OCI-LY1 (cell line): ENCODE results near the gene CACNG5.

Experiments used
- H2AFZ ChIP-seq: fragments of 200-600 bp; sonication (generic), shearing (Covaris generic); 2 replicates; pipeline ENCODE4 v1.6.0; 2014; ENCODE audit warnings: antibody characterized with exemption, mild to moderate bottlenecking, low read length
- H3F3A ChIP-seq: fragments of 200-600 bp; sonication (generic), shearing (Covaris generic); 2 replicates; pipeline ENCODE4 v1.6.0; 2014; ENCODE audit warnings: mild to moderate bottlenecking, antibody characterized with exemption, low read length, moderate library complexity; ENCODE audit not compliant: insufficient read depth
- H3K27ac ChIP-seq: fragments of 200-600 bp; sonication (generic); 2 replicates; pipeline ENCODE4 v1.5.1; 2014; ENCODE audit warnings: low read length, mixed run types, mild to moderate bottlenecking, low read depth; ENCODE audit not compliant: poor library complexity, severe bottlenecking
- H3K27me3 ChIP-seq: fragments of 200-600 bp; sonication (generic); 2 replicates; pipeline ENCODE4 v1.6.0; 2014; ENCODE audit warnings: antibody characterized with exemption, mild to moderate bottlenecking, low read length, moderate library complexity; ENCODE audit not compliant: insufficient read depth
- H3K36me3 ChIP-seq: fragments of 200-600 bp; sonication (generic); 2 replicates; pipeline ENCODE4 v1.6.1; 2014; ENCODE audit warnings: mild to moderate bottlenecking, antibody characterized with exemption, low read length, moderate library complexity, mixed read lengths; ENCODE audit not compliant: insufficient read depth
- H3K4me1 ChIP-seq: fragments of 200-600 bp; sonication (generic); 2 replicates; pipeline ENCODE4 v1.5.1; 2014; ENCODE audit warnings: mild to moderate bottlenecking, low read length, moderate library complexity; ENCODE audit not compliant: insufficient read depth, severe bottlenecking
- H3K4me2 ChIP-seq: fragments of 200-600 bp; sonication (generic), shearing (Covaris generic); 2 replicates; pipeline ENCODE4 v1.6.1; 2014; ENCODE audit warnings: low read length
- H3K4me3 ChIP-seq: fragments of 200-600 bp; sonication (generic); 2 replicates; pipeline ENCODE4 v1.5.1; 2014; ENCODE audit warnings: low read length, low read depth, mild to moderate bottlenecking, mixed read lengths; ENCODE audit not compliant: poor library complexity, severe bottlenecking
- H3K79me2 ChIP-seq: fragments of 200-600 bp; shearing (Covaris generic); 2 replicates; pipeline ENCODE4 v1.6.1; 2016; ENCODE audit warnings: mixed run types, low read length, mixed read lengths; ENCODE audit not compliant: insufficient read depth
- H3K9ac ChIP-seq: fragments of 200-600 bp; sonication (generic), shearing (Covaris generic); 2 replicates; pipeline ENCODE4 v1.6.1; 2014; ENCODE audit warnings: mild to moderate bottlenecking, low read length, mixed read lengths
- H3K9me2 ChIP-seq: fragments of 200-600 bp; sonication (generic), shearing (Covaris generic); 2 replicates; pipeline ENCODE4 v1.6.1; 2014; ENCODE audit warnings: low read depth, mild to moderate bottlenecking, low read length, mixed read lengths
- H3K9me3 ChIP-seq: fragments of 200-600 bp; shearing (Covaris generic); 2 replicates; pipeline ENCODE4 v1.6.1; 2014; ENCODE audit warnings: low read length, mixed read lengths
- H4K20me1 ChIP-seq: fragments of 200-600 bp; sonication (generic), shearing (Covaris generic); 2 replicates; pipeline ENCODE4 v1.6.0; 2016; ENCODE audit warnings: mild to moderate bottlenecking, low read length; ENCODE audit not compliant: insufficient read depth
- CTCF ChIP-seq: fragments of 200-600 bp; sonication (generic), shearing (Covaris generic); IDR thresholded peaks from 2 replicates; pipeline ENCODE4 v1.5.1; 2017; ENCODE audit warnings: mild to moderate bottlenecking, antibody characterized with exemption, low read length, moderate library complexity, mixed read lengths
- EZH2 ChIP-seq: fragments of 200-600 bp; sonication (generic), shearing (Covaris generic); IDR thresholded peaks from 2 replicates; pipeline ENCODE4 v1.8.0; 2017; ENCODE audit warnings: borderline replicate concordance, mixed run types, mild to moderate bottlenecking, antibody characterized with exemption, low read length, moderate library complexity, mixed read lengths

Gene CACNG5

GRCh38 chr17:66819466-66819865 lies 15.5 kb upstream of the CACNG5 start:
- no peaks in the 10 kb centered on the region for H3K79me2 ChIP-seq

GRCh38 chr17:66822009-66822408 lies 12.9 kb upstream of the CACNG5 start:
- H3K79me2 ChIP-seq = no peaks in the 10 kb centered on the region
- no peaks in the 10 kb centered on the region for H3F3A ChIP-seq
- no peaks in the 10 kb centered on the region for H3K9me2 ChIP-seq
- TF ChIP-seq CTCF (no peak), EZH2 (no peak)
- no peak overlapping the region for H3K4me2 ChIP-seq
- H3K4me3 ChIP-seq = no peak overlapping the region
- no peak overlapping the region for H3K9ac ChIP-seq
- H3K9me3 ChIP-seq = 0 out of 2 replicates have a peak, but pooled peaks cover 6% of the 10 kb centered on the region
- H3K27ac ChIP-seq = no peak overlapping the region
- H2AFZ ChIP-seq = no peak overlapping the region
- no peaks in the 10 kb centered on the region; the same call in 1 of the 2 replicates for H3K36me3 ChIP-seq
- H3K27me3 ChIP-seq = peaks cover 9% of the 10 kb centered on the region; the same call in 1 of the 2 replicates
- no peaks in the 10 kb centered on the region for H4K20me1 ChIP-seq
- no peaks in the 10 kb centered on the region for H3K4me1 ChIP-seq

More at GRCh38 chr17:66819466-66819865, 15.5 kb upstream of the CACNG5 start:
- H3K27ac ChIP-seq = no peak overlapping the region
- no peaks in the 10 kb centered on the region for H4K20me1 ChIP-seq
- H2AFZ ChIP-seq = no peak overlapping the region
- H3K4me1 ChIP-seq = no peaks in the 10 kb centered on the region
- no peak overlapping the region for H3K4me2 ChIP-seq
- H3K9me2 ChIP-seq = no peaks in the 10 kb centered on the region
- no peaks in the 10 kb centered on the region for H3F3A ChIP-seq
- 0 out of 2 replicates have a peak, but pooled peaks cover 6% of the 10 kb centered on the region for H3K9me3 ChIP-seq
- no peaks in the 10 kb centered on the region; the same call in 1 of the 2 replicates for H3K36me3 ChIP-seq
- TF ChIP-seq CTCF (no peak), EZH2 (no peak)
- no peak overlapping the region for H3K9ac ChIP-seq
- H3K27me3 ChIP-seq = peaks cover 9% of the 10 kb centered on the region; the same call in 1 of the 2 replicates
- H3K4me3 ChIP-seq = no peak overlapping the region

- Histone ChIP-seq H3K4me1 (no peaks in the 10 kb centered on the region), H3K9me3 (no peaks in the 10 kb centered on the region), H4K20me1 (no peaks in the 10 kb centered on the region), H3K36me3 (no peaks in the 10 kb centered on the region), H3K27ac (no peak overlapping the region), H2AFZ (no peak overlapping the region), H3K4me3 (no peak overlapping the region), H3K9me2 (no peaks in the 10 kb centered on the region), H3K4me2 (no peak overlapping the region), H3F3A (no peaks in the 10 kb centered on the region), H3K79me2 (no peaks in the 10 kb centered on the region), H3K9ac (no peak overlapping the region), H3K27me3 (no peaks in the 10 kb centered on the region; the same call in 1 of the 2 replicates)
- TF ChIP-seq EZH2 (no peak), CTCF (no peak)
These were observed 8.1 kb upstream of the CACNG5 start for GRCh38 chr17:66826856-66827255.
